GM10847 (cell line): ENCODE results near the gene SNAP25.

Source experiments
- POLR2A ChIP-seq: IDR thresholded peaks from 2 replicates; pipeline ENCODE4 v1.6.1; 2011; ENCODE audit not compliant: insufficient read length; ENCODE audit errors: extremely low read depth

SNAP25 gene

DNA sequence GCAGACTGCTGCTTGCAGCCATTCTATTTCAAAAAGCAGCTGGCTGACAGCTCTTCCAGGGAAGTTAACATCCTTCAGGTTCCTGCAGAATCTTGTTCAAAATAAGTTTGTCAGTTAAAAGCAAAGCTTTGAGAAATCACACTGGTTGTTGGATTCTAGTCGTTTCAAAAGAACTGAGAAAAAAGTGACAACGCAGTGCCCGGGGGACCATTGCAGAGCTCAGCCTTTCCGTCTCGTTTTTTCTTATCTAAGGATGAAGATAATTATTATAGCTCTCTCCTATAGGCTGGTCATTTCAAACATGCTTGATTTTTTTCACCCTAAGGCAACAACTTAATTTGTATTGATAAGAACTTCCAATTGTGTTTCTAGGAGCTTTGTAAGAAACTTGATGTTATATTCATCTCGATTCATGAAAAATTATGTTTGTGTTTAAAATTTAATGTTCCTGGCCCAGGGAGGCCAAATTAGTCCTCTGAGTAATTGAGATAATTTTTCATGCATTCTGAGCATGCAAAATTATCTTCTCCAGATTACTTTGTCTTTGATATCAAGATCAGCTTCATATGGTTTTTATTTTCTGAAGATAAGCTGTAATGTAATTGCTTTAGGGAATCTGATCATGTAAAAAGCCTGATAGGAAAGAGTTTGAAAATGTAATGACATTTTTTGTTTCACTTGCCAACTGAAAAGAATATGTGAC, 58.4 kb downstream of the SNAP25 start:
- TF ChIP-seq POLR2A: no peak

DNA sequence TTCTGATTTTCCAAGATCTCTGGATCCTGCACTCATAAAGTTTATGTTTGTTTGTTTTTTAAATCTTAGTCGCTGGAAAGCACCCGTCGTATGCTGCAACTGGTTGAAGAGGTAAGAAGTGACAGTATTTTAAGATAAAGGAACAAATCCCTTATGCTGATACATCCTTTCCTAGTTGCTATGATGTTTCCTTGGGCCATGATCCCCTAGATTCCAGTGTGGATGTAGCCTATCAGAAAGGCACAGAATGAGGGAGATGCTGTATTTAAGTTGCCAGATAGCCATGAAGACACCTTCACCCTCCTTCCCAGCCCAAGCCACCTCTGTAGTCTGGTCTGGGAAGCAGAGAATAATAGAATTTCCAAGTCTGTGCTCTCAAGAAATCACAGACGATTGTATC, 59.0 kb downstream of the SNAP25 start:
- TF ChIP-seq POLR2A: no peak

DNA sequence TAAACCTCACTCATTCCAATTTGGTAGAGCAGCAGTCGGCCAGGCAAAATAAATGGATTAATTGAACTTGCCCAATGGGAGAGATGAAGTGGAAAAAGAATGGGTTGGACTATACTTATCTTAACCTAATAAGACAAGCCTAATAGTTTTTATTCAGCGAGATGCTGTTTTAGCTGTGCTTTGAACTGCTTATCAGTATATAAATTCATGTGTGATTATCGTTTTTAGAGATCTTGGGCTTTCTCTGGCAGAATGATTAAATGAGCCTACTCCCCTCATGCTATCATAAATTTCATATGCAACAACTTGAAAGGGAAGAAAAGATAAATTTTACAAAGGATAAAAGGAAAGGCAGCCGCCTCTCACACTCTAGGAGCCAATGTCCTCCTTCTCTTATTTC, 59.8 kb downstream of the SNAP25 start:
- no peak for TF ChIP-seq POLR2A

DNA sequence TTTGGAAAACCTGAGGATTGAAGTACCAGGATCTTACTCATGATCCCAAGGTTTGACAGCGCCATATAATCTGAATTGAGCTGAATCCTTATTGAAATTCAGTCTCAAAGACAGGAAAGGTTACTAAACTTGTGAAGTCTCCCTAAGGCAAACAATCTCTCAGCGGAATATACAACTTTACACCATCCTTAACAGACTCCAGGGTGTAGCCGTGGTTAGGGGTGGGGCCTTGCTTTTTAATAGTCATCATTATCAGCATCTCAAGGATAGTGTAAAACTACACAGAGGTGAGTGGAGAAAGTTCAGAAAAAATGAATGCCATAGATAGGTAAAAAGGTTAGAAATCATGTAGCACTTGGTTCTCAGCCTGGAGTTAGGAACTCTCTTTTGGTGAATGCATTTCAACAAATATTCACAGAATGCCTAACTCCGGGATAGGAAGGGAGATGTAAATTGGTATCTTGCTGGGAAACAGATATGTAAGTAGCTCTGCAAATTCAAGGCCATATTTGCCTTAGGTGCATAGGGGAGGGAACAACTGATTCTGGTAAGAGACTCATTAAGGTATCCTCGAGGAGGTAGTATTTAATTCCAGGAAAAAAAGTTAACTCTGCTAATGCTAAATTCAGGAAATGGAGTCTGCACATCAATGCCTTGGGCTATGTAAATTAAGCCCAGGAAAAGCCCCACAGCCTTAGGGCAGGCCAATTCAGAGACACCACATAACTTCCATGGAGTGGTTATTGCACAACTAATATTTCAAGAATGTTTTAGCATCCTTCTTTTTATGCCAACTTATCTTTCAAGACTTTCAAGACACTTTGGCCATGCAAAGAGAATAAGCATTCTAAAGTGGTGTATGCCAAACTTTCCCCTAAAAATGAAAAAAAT, 61.6 kb downstream of the SNAP25 start:
- TF ChIP-seq POLR2A: no peak

DNA sequence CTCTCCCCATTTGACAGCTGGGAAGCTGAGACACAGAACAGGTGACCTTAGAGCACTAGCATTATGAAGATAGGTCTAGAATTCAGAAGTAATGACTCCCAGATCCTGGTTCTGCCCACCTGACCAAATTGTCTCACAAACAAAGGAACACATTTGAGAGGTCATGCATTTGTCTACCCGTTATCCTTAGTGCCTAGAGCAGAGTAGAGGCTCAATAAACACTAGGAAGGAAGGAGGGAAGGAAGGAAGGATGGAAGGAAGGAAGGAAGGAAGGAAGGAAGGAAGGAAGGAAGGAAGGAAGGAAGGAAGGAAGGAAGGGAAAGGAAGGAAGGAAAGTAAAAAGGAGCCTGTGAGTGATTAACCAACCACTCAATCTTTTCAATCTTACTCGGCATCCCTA, 63.3 kb downstream of the SNAP25 start:
- no peak for TF ChIP-seq POLR2A

DNA sequence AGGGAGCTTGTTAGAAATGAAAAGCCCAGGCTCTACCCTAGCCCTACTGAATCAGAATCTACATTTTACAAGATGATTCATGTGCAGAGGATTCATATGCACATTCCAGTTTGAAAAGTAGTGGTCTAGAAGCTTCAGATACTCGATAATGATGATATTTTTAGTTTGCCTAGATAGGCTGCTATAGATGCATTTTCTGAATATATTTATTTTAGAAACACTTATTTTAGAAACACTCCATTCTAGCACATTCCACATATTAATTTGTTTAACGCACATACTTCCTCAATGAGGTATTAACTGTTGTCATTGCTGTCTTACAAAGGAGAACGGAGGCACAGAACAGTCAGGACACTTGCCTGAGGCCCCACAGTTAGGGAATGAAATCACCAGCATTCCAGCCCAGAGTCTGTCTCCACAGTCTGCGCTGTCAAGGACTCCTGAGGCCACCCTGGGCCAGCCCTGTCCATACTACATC, 64.4 kb downstream of the SNAP25 start:
- no peak for TF ChIP-seq POLR2A

DNA sequence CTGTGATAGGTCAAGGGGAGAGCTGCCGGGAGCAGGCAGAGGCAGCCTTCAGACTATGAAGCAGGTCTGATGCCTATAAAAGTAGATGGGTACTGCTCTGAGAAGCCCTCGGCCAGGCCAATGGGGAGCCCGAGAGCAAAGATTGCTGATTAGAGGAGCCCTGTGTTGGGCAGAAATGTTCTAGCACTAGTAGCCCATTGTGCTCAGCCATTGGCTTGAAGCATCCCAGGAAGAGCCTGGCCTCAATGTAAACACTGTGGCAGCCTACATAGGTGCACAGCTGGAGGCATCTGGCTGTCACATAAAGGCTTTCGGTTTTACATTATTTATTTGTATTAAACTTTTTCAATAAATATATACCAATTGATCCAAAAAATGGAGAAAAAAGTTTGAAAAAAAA, 67.7 kb downstream of the SNAP25 start:
- TF ChIP-seq POLR2A: no peak

DNA sequence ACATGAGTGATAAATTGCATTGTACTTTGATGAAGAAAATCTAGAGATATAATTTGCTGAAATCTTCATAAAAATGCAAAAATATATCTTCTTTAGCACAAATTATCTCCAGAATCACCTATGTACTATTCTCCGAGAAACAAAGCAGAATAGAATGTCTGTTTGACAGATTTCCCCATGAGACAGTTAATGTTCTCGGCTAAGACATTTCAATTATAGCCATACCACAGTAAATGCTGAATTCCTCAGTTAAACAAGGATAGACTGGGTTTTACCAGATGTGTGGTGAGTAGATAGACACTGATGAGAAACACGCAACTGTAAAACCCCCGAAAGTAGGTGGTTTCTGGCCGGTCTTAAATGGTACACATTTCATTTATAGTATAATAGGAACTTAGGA, 69.8 kb downstream of the SNAP25 start:
- no peak for TF ChIP-seq POLR2A

DNA sequence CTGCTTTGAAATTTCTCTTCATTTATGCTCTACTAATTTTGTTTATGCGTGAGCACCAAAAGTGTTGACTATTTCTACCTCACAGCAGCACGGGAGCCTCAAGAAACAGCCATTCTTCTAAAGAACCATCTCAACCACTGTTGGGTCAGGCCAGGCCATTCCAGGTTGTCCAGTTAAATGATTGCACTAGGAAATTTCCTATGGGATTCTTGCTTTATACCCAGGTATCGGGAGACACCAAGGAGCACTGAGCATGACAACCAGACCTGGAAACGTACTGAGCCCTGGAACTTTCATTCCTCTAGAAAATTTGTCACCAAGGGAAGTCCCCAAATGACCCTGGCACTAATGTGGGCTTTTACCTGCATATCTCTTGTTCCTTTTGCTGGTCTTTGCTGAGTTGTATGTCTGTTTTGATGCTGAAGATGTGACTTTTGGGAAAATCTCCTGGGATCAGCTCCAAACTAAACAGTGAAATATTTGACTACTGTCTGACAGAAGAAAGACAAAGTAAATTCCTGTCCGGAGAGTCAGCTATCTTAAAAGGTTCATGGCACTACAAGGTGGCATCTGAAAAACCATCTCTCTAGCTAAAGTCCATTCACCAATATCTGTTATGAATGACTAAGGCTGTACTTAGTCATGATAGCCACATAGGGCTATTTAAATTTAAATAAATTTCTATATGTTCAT, 70.5 kb downstream of the SNAP25 start:
- TF ChIP-seq POLR2A: no peak

DNA sequence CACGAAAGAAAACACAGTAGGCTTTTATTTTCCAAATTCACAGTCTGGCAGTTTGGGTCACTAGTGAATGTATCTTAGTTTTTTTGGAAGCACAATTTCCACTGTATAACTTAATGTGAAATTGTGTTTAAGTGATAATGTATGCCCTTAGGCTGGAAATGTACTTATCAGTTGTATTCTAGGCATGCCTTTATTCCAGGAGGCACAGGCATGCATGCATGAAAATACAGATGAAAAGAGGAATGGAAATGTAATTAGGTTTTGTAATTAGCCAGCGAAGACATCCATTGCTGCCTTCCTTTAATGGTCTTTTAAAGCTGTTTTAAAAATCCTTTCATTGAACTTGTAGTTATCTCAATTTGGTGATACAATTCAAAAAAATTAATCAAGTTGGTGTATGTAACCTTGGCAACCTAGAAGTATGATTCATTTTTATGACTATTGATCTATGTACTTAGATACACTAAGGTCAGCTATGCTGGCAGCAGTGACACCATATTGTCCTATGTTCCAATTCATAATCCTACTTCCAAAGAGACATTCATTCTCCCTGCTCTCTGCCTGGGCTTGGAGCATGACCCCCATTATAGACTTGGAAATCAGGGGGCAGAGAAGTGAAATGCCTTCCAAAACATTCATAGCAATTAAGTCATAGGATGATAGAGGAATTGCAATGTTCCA, 73.1 kb downstream of the SNAP25 start:
- no peak for TF ChIP-seq POLR2A

DNA sequence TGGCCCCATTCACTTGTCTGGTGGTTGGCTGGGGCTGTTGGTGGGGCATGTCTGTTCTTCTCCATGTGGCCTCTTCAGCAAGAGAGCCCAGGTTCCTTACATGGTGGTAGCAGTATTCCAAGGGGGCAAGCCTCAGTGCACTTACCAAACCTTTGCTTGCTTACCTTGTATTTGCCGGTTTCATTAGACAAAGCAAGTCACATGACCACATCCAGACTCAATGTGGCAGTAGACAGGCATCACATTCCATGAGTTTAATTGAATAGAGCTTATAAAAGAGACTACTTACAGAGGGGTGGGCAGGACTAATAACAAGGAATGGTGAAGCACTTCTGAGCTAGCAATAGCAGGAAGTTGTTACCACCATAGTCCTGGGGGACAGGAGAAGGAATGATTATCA, 78.6 kb downstream of the SNAP25 start:
- TF ChIP-seq POLR2A: no peak

DNA sequence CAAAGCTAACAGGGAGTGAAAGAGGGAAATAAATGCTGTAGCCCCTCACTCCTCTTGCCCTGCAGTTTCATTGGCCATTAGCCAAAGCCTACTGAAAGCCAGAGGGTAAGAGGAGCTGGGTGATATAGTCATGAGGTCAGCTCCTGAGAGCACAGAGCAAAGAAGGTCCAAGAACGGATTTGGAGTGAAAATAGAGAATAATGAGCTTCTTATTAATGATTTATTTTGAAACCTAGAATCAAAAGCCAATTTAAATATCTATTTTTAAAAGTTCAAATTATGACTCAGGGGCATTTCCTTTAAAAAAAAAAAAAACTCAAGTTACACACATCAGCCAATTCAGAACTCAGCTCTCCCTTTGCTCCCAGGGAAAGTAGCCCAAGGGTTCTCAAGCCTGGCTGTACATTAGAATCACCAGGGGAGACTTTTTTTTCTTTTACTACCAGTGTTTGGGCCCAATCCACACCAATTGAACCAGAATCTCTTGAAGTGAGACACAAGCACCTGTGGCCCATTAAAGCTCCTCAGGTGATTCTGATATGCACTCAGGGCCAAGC, 79.1 kb downstream of the SNAP25 start:
- no peak for TF ChIP-seq POLR2A

DNA sequence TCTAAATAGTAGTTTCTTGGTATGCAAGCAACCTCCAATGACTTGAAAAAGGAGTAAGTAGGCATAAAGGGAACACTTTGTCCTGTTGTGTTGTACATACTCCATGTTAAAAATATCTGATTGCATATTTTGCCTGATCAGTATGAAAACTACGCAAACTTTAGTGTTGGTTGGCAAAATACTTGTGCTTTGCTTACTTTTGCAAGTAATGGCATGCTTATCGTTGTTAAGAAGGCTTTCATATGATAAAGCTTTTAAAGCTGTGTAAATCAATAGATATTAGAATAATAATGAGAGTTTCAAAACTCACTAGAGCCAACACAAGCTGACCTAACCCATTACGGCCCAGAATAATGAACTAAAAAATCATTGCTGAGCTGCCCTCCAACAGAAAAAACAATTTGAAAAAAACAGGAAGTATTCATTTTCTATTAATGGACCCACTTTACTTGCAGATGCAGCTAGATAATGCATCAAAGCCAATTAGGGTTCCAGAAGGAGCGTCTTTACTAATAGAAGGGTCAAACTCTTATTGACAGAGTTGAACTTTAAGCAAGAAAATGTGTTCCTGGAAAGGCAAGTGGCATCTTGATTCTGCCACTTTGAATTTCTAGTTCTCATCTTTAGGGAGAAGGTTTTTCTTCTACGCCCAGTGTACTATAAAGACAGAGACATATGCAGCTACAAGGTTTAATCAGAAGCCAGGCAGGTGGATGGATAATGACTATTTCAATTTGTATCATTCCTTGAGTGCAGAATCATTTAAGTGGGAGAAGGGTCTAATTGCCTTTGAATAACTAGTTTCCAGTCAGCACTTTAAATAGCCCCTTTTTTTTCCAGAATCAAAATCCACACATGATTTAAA, 82.2 kb downstream of the SNAP25 start:
- TF ChIP-seq POLR2A: no peak

DNA sequence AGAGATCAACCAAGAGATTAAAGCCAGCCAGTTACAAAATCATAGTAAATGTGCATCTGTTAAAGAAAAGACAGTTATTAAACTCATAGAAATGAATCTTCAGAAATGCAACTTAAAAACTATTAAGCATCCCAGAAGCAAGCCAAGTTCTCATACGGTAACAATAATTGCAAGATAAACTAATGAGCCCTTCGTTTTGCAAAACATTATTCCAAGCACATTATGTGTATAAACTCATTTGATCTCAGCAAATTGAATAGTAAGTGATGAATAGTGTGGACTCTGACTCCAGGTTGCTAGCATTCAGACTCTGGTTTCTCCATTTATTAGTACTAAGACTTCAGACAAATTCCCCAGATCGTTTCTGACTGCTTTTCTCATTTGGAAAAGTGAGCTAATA, 85.2 kb downstream of the SNAP25 start:
- no peak for TF ChIP-seq POLR2A
